K562 (cell line): ENCODE measurements around the gene ARHGAP12.

Source experiments
- E2F1 ChIP-seq: sonication (generic); formaldehyde crosslinking; IDR thresholded peaks from 2 replicates; pipeline ENCODE4 v1.8.1; 2023; ENCODE audit warnings: mild to moderate bottlenecking, missing genetic modification reagents, moderate library complexity
- HMG20A ChIP-seq: fragments of 450-650 bp; formaldehyde crosslinking; conservative IDR thresholded peaks from 2 replicates; pipeline ENCODE4 v1.4.0; 2020; ENCODE audit warnings: mild to moderate bottlenecking, mixed read lengths
- MAFK ChIP-seq: IDR thresholded peaks from 2 replicates; pipeline ENCODE4 v1.6.1; 2011; ENCODE audit warnings: low read length, improper control_type of control experiment
- ZFP1 ChIP-seq: fragments of 450-650 bp; formaldehyde crosslinking; IDR thresholded peaks from 2 replicates; pipeline ENCODE4 v1.4.0; 2020; ENCODE audit warnings: mild to moderate bottlenecking, mixed read lengths
- TF ChIP-seq, protein P1 (sequence below): sonication (generic); formaldehyde crosslinking; IDR thresholded peaks from 2 replicates; pipeline ENCODE4 v1.8.0; 2022; ENCODE audit warnings: mild to moderate bottlenecking, missing genetic modification reagents
- TF ChIP-seq, protein P2 (sequence below), 3 experiments: IDR thresholded peaks in 2 of 3; conservative IDR thresholded peaks in 1 of 3; 2 replicates each; pipeline ENCODE4 v1.5.1; 2011 to 2012; ENCODE audit warnings: low read length in 3 of 3, mild to moderate bottlenecking in 3 of 3, control low read depth in 2 of 3, improper control_type of control experiment in 1 of 3, inconsistent platforms in 1 of 3, low read depth in 1 of 3, mixed read lengths in 1 of 3, moderate library complexity in 1 of 3; ENCODE audit not compliant: insufficient read depth in 2 of 3

DNA sequence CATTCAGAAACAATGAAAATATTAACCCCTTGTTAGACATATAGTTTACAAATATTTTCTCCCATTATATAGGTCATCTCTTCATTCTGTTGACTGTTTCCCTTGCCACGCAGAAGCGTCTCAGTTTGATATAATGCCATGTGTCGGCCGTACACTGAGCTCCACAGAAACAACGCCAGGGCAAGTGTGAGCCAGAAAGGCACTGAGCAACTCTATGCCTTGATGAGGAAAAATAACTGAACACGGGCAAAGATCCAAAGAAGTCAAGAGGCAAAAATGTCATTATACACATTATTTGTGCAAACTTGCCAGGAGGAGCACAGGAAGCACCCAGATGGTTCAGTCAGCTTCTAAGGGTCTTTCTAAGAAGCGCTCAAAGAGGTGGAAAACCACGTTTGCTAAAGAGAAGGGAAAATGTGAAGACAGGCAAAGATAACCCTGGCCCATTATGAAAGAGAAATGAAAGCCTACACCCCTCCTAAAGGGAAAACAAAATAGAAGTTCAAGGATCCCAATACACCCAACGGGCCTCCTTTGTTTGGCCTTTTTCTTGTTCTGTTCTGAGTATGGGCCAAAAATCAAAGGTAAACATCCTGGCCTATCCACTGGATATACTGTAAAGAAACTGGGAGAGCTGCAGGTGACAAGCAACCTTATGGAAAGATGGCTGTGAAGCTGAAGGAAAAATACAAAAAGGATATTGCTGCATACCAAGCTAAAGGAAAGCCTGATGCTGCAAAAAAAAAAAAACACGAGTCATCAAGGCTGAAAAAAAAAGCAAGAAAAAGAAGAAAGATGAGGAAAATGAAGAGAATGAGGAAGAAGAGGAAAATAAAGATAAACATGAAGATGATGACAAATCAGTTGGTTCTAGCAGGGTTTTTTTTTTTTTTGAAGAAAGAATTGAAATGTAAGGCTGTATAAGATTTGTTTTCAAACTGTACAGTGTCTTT is 15.5 kb downstream of the ARHGAP12 start:
- TF ChIP-seq, protein P1, sequence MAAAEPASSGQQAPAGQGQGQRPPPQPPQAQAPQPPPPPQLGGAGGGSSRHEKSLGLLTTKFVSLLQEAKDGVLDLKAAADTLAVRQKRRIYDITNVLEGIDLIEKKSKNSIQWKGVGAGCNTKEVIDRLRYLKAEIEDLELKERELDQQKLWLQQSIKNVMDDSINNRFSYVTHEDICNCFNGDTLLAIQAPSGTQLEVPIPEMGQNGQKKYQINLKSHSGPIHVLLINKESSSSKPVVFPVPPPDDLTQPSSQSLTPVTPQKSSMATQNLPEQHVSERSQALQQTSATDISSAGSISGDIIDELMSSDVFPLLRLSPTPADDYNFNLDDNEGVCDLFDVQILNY (CRISPR knock-in tag) = no peak
- no peak for TF ChIP-seq E2F1
- TF ChIP-seq MAFK = no peak
- no peak for TF ChIP-seq HMG20A
- TF ChIP-seq, protein P2, sequence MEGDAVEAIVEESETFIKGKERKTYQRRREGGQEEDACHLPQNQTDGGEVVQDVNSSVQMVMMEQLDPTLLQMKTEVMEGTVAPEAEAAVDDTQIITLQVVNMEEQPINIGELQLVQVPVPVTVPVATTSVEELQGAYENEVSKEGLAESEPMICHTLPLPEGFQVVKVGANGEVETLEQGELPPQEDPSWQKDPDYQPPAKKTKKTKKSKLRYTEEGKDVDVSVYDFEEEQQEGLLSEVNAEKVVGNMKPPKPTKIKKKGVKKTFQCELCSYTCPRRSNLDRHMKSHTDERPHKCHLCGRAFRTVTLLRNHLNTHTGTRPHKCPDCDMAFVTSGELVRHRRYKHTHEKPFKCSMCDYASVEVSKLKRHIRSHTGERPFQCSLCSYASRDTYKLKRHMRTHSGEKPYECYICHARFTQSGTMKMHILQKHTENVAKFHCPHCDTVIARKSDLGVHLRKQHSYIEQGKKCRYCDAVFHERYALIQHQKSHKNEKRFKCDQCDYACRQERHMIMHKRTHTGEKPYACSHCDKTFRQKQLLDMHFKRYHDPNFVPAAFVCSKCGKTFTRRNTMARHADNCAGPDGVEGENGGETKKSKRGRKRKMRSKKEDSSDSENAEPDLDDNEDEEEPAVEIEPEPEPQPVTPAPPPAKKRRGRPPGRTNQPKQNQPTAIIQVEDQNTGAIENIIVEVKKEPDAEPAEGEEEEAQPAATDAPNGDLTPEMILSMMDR (IDR thresholded peaks at IDR 0.05 in 2 of 3, conservative IDR thresholded peaks at IDR 0.05 in 1 of 3; ENCODE audit: insufficient read depth in 2 of 3, low read depth in 1 of 3, low read length in 3 of 3) = no peak
- no peak for TF ChIP-seq ZFP1 (CRISPR knock-in tag)
